ENCODE measurements around the gene INS.
A peak's percentile ranks its signal among the peaks of the same experiment; 100 is the strongest.

INS gene

GRCh38 chr11:2133241-2134021, 27.6 kb downstream of the INS start:
- no peaks in the 10 kb centered on the region for H3K36me3 ChIP-seq (replicated peaks in 1 of 2; ENCODE audit: control insufficient read depth in 2 of 2, insufficient read depth in 2 of 2, low read length in 2 of 2)
- H2AK5ac ChIP-seq (ENCODE audit: low read depth, low read length), result peak overlapping the region; percentile 96
- H3K4me3 ChIP-seq (ENCODE audit: low read length in 2 of 2), result no peak overlapping the region
- H3K27me3 ChIP-seq (ENCODE audit: control insufficient read depth in 3 of 3, insufficient read depth in 3 of 3, low read depth in 1 of 3, low read length in 3 of 3), result peaks cover 0 to 66% (median 54%) of the 10 kb centered on the region in 3 experiments
- H2BK120ac ChIP-seq (ENCODE audit: low read depth, low read length), result no peak overlapping the region
- H2BK5ac ChIP-seq (ENCODE audit: low read length), result no peak overlapping the region
- H3K4me1 ChIP-seq (ENCODE audit: control insufficient read depth in 2 of 2, insufficient read depth in 1 of 2, low read depth in 1 of 2, low read length in 2 of 2), result peaks cover 4 to 7% of the 10 kb centered on the region in 2 donors
- no peaks in the 10 kb centered on the region for H3K79me1 ChIP-seq (ENCODE audit: low read depth, low read length)
- H3K23ac ChIP-seq (ENCODE audit: low read depth, low read length, poor library complexity), result peak overlapping the region; percentile 50
- H3K27ac ChIP-seq (replicated peaks; ENCODE audit: low read length), result no peak overlapping the region
- no peak overlapping the region for H4K91ac ChIP-seq (ENCODE audit: low read depth, low read length, poor library complexity)
- no peak for DNase-seq (ENCODE audit: low spot score)
- no peak overlapping the region for H3K4ac ChIP-seq (ENCODE audit: low read length)
- H2AFZ ChIP-seq (ENCODE audit: low read length), result no peak overlapping the region
- no peak overlapping the region for H3K4me2 ChIP-seq (ENCODE audit: insufficient read depth, low read length, poor library complexity, severe bottlenecking)
- H3K14ac ChIP-seq (ENCODE audit: low read length), result peak overlapping the region; percentile 84
- H3K9ac ChIP-seq (ENCODE audit: low read depth, low read length, poor library complexity), result no peak overlapping the region
- peak overlapping the region; percentile 48 for H4K8ac ChIP-seq (ENCODE audit: low read depth, low read length)
- WGBS, 2 donors (ENCODE audit: extremely low coverage in 2 of 2, insufficient read length in 2 of 2, insufficient replicate concordance in 1 of 2), result no CpG with 5 or more reads among the region's 33 CpGs
- H3K18ac ChIP-seq (ENCODE audit: low read length), result peak overlapping the region; percentile 78
- H2BK12ac ChIP-seq (ENCODE audit: low read length), result peak overlapping the region; percentile 94
- peak overlapping the region; percentile 92 for H2BK15ac ChIP-seq (ENCODE audit: low read length)
- peaks cover 0 to 8% of the 10 kb centered on the region in 2 donors for H3K9me3 ChIP-seq (replicated peaks in 1 of 2; ENCODE audit: control insufficient read depth in 2 of 2, insufficient read depth in 1 of 2, low read depth in 1 of 2, low read length in 2 of 2)

- Histone ChIP-seq H3K4me2 (ENCODE audit: insufficient read depth, low read length, poor library complexity, severe bottlenecking) (peak overlapping the region; percentile 23), H2AK5ac (ENCODE audit: low read depth, low read length) (no peak overlapping the region), H3K36me3 (replicated peaks in 1 of 2; ENCODE audit: control insufficient read depth in 2 of 2, insufficient read depth in 2 of 2, low read length in 2 of 2) (no peaks in the 10 kb centered on the region), H2BK15ac (ENCODE audit: low read length) (peak overlapping the region; percentile 19), H4K91ac (ENCODE audit: low read depth, low read length, poor library complexity) (no peak overlapping the region), H3K27ac (replicated peaks; ENCODE audit: low read length) (no peak overlapping the region), H2BK12ac (ENCODE audit: low read length) (no peak overlapping the region), H3K9ac (ENCODE audit: low read depth, low read length, poor library complexity) (no peak overlapping the region), H3K27me3 (ENCODE audit: control insufficient read depth in 3 of 3, insufficient read depth in 3 of 3, low read depth in 1 of 3, low read length in 3 of 3) (peaks cover 0 to 62% (median 48%) of the 10 kb centered on the region in 3 experiments), H3K79me1 (ENCODE audit: low read depth, low read length) (no peaks in the 10 kb centered on the region), H2BK5ac (ENCODE audit: low read length) (no peak overlapping the region), H3K9me3 (replicated peaks in 1 of 2; ENCODE audit: control insufficient read depth in 2 of 2, insufficient read depth in 1 of 2, low read depth in 1 of 2, low read length in 2 of 2) (peaks cover 0 to 8% of the 10 kb centered on the region in 2 donors), H3K4ac (ENCODE audit: low read length) (no peak overlapping the region), H3K14ac (ENCODE audit: low read length) (peak overlapping the region; percentile 84), H2AFZ (ENCODE audit: low read length) (no peak overlapping the region), H2BK120ac (ENCODE audit: low read depth, low read length) (no peak overlapping the region), H3K4me3 (ENCODE audit: low read length in 2 of 2) (no peak overlapping the region), H3K18ac (ENCODE audit: low read length) (peak overlapping the region; percentile 67), H3K4me1 (ENCODE audit: control insufficient read depth in 2 of 2, insufficient read depth in 1 of 2, low read depth in 1 of 2, low read length in 2 of 2) (peaks cover 2 to 7% of the 10 kb centered on the region in 2 donors), H4K8ac (ENCODE audit: low read depth, low read length) (no peak overlapping the region), H3K23ac (ENCODE audit: low read depth, low read length, poor library complexity) (no peak overlapping the region)
- DNase-seq (ENCODE audit: low spot score), result no peak
- no CpG with 5 or more reads among the region's 24 CpGs for WGBS, 2 donors (ENCODE audit: extremely low coverage in 2 of 2, insufficient read length in 2 of 2, insufficient replicate concordance in 1 of 2)
Measured at GRCh38 chr11:2132874-2133240, 28.2 kb downstream of the INS start.

- Histone ChIP-seq H3K4me3 (ENCODE audit: low read length in 2 of 2) (no peak overlapping the region), H3K4ac (ENCODE audit: low read length) (no peak overlapping the region), H2BK15ac (ENCODE audit: low read length) (no peak overlapping the region), H3K27ac (replicated peaks; ENCODE audit: low read length) (no peak overlapping the region), H3K27me3 (ENCODE audit: control insufficient read depth in 3 of 3, insufficient read depth in 3 of 3, low read depth in 1 of 3, low read length in 3 of 3) (peaks cover 0 to 56% (median 42%) of the 10 kb centered on the region in 3 experiments), H3K4me1 (ENCODE audit: control insufficient read depth in 2 of 2, insufficient read depth in 1 of 2, low read depth in 1 of 2, low read length in 2 of 2) (peaks cover 2 to 7% of the 10 kb centered on the region in 2 donors), H3K79me1 (ENCODE audit: low read depth, low read length) (no peaks in the 10 kb centered on the region), H2BK5ac (ENCODE audit: low read length) (no peak overlapping the region), H2BK12ac (ENCODE audit: low read length) (no peak overlapping the region), H4K8ac (ENCODE audit: low read depth, low read length) (no peak overlapping the region), H3K9ac (ENCODE audit: low read depth, low read length, poor library complexity) (no peak overlapping the region), H4K91ac (ENCODE audit: low read depth, low read length, poor library complexity) (no peak overlapping the region), H3K14ac (ENCODE audit: low read length) (no peak overlapping the region), H3K9me3 (replicated peaks in 1 of 2; ENCODE audit: control insufficient read depth in 2 of 2, insufficient read depth in 1 of 2, low read depth in 1 of 2, low read length in 2 of 2) (peaks cover 0 to 8% of the 10 kb centered on the region in 2 donors), H2BK120ac (ENCODE audit: low read depth, low read length) (no peak overlapping the region), H3K18ac (ENCODE audit: low read length) (no peak overlapping the region), H3K23ac (ENCODE audit: low read depth, low read length, poor library complexity) (no peak overlapping the region), H2AK5ac (ENCODE audit: low read depth, low read length) (no peak overlapping the region), H3K36me3 (replicated peaks in 1 of 2; ENCODE audit: control insufficient read depth in 2 of 2, insufficient read depth in 2 of 2, low read length in 2 of 2) (no peaks in the 10 kb centered on the region), H2AFZ (ENCODE audit: low read length) (no peak overlapping the region), H3K4me2 (ENCODE audit: insufficient read depth, low read length, poor library complexity, severe bottlenecking) (no peak overlapping the region)
- no peak for DNase-seq (ENCODE audit: low spot score)
- no CpG with 5 or more reads among the region's 6 CpGs for WGBS, 2 donors (ENCODE audit: extremely low coverage in 2 of 2, insufficient read length in 2 of 2, insufficient replicate concordance in 1 of 2)
Measured at GRCh38 chr11:2132246-2132645, 28.8 kb downstream of the INS start.

GRCh38 chr11:2131371-2132236, 29.4 kb downstream of the INS start:
- peak overlapping the region; percentile 81 for H2BK15ac ChIP-seq (ENCODE audit: low read length)
- no peak overlapping the region for H2AFZ ChIP-seq (ENCODE audit: low read length)
- peaks cover 0 to 8% of the 10 kb centered on the region in 2 donors for H3K9me3 ChIP-seq (replicated peaks in 1 of 2; ENCODE audit: control insufficient read depth in 2 of 2, insufficient read depth in 1 of 2, low read depth in 1 of 2, low read length in 2 of 2)
- no peak overlapping the region for H3K27ac ChIP-seq (replicated peaks; ENCODE audit: low read length)
- H2BK5ac ChIP-seq (ENCODE audit: low read length), result no peak overlapping the region
- H2AK5ac ChIP-seq (ENCODE audit: low read depth, low read length), result peak overlapping the region; percentile 63
- peak overlapping the region; percentile 58 for H4K8ac ChIP-seq (ENCODE audit: low read depth, low read length)
- peak overlapping the region; percentile 59 for H3K14ac ChIP-seq (ENCODE audit: low read length)
- peak overlapping the region in 1 of 2 donors; percentile 70 for H3K4me3 ChIP-seq (ENCODE audit: low read length in 2 of 2)
- peak overlapping the region; percentile 46 for H3K23ac ChIP-seq (ENCODE audit: low read depth, low read length, poor library complexity)
- no peak overlapping the region for H3K9ac ChIP-seq (ENCODE audit: low read depth, low read length, poor library complexity)
- no peak overlapping the region for H3K4me2 ChIP-seq (ENCODE audit: insufficient read depth, low read length, poor library complexity, severe bottlenecking)
- H3K79me1 ChIP-seq (ENCODE audit: low read depth, low read length), result no peaks in the 10 kb centered on the region
- WGBS, 2 donors (ENCODE audit: extremely low coverage in 2 of 2, insufficient read length in 2 of 2, insufficient replicate concordance in 1 of 2), result 100% methylated on average over 1 of the region's 28 CpGs; no CpG with 5 or more reads in 1 of the 2 donors
- no peak overlapping the region for H4K91ac ChIP-seq (ENCODE audit: low read depth, low read length, poor library complexity)
- H3K36me3 ChIP-seq (replicated peaks in 1 of 2; ENCODE audit: control insufficient read depth in 2 of 2, insufficient read depth in 2 of 2, low read length in 2 of 2), result no peaks in the 10 kb centered on the region
- no peak overlapping the region for H2BK120ac ChIP-seq (ENCODE audit: low read depth, low read length)
- H2BK12ac ChIP-seq (ENCODE audit: low read length), result peak overlapping the region; percentile 7
- H3K27me3 ChIP-seq (ENCODE audit: control insufficient read depth in 3 of 3, insufficient read depth in 3 of 3, low read depth in 1 of 3, low read length in 3 of 3), result peaks cover 0 to 50% (median 37%) of the 10 kb centered on the region in 3 experiments
- H3K4ac ChIP-seq (ENCODE audit: low read length), result no peak overlapping the region
- DNase-seq (ENCODE audit: low spot score), result no peak
- H3K18ac ChIP-seq (ENCODE audit: low read length), result no peak overlapping the region
- peaks cover 0 to 2% of the 10 kb centered on the region in 2 donors for H3K4me1 ChIP-seq (ENCODE audit: control insufficient read depth in 2 of 2, insufficient read depth in 1 of 2, low read depth in 1 of 2, low read length in 2 of 2)
